Suppressor macrophage treated with lipopolysaccharide for 4 hours (primary cell): ENCODE data around the gene SRPK3.

Experiments used
- DNase-seq: peaks from one replicate; pipeline ENCODE4 v3.0.0-alpha.2; 2020

Gene SRPK3

GRCh38 chrX:153771415-153772315 is 9.2 kb upstream of the SRPK3 start:
- no peak for DNase-seq

GRCh38 chrX:153772316-153773217 is 8.3 kb upstream of the SRPK3 start:
- DNase-seq: no peak

GRCh38 chrX:153773218-153773611 is 7.6 kb upstream of the SRPK3 start:
- no peak for DNase-seq

- DNase-seq: no peak
Observed at GRCh38 chrX:153773741-153774575, 6.9 kb upstream of the SRPK3 start.

GRCh38 chrX:153774576-153775292 is 6.1 kb upstream of the SRPK3 start:
- DNase-seq: no peak

- no peak for DNase-seq
Observed at GRCh38 chrX:153775293-153776119, 5.3 kb upstream of the SRPK3 start.

GRCh38 chrX:153776120-153776599 is 4.7 kb upstream of the SRPK3 start:
- no peak for DNase-seq

- DNase-seq: no peak
Observed at GRCh38 chrX:153776611-153777045, 4.2 kb upstream of the SRPK3 start.

- DNase-seq: no peak
Observed at GRCh38 chrX:153777261-153778090, 3.4 kb upstream of the SRPK3 start.

GRCh38 chrX:153778181-153778580 is 2.7 kb upstream of the SRPK3 start:
- no peak for DNase-seq

GRCh38 chrX:153778684-153779101 is 2.1 kb upstream of the SRPK3 start:
- no peak for DNase-seq

- DNase-seq: no peak
Observed at GRCh38 chrX:153779891-153780677, 757 bp upstream of the SRPK3 start.

- DNase-seq: no peak
Observed at GRCh38 chrX:153781428-153782047, 697 bp downstream of the SRPK3 start.

- no peak for DNase-seq
Observed at GRCh38 chrX:153782313-153782712, 1.5 kb downstream of the SRPK3 start.

- no peak for DNase-seq
Observed at GRCh38 chrX:153782871-153783270, 2.0 kb downstream of the SRPK3 start.

GRCh38 chrX:153783378-153784013 is 2.7 kb downstream of the SRPK3 start:
- no peak for DNase-seq

- no peak for DNase-seq
Observed at GRCh38 chrX:153784325-153784967, 3.6 kb downstream of the SRPK3 start.

GRCh38 chrX:153786669-153787068 is 5.8 kb downstream of the SRPK3 start:
- no peak for DNase-seq
